Mesendoderm (in vitro differentiated cells): ENCODE data around the gene UGT1A9.

ENCODE experiments used
- DNase-seq: peaks from one replicate; pipeline ENCODE4 v3.0.0; 2013
- H2AK5ac ChIP-seq: 2 replicates; pipeline ENCODE4 v1.6.1; 2013; ENCODE audit warnings: low read length, inconsistent platforms
- H2BK120ac ChIP-seq: 2 replicates; pipeline ENCODE4 v1.6.1; 2013; ENCODE audit warnings: low read depth, mild to moderate bottlenecking, low read length, moderate library complexity, mixed read lengths
- H2BK15ac ChIP-seq: replicated peaks from 2 replicates; pipeline ENCODE4 v1.6.1; 2013; ENCODE audit warnings: low read depth, mild to moderate bottlenecking, moderate library complexity
- H2BK5ac ChIP-seq: 2 replicates; pipeline ENCODE4 v1.6.1; 2013; ENCODE audit warnings: low read length, inconsistent platforms
- H3K18ac ChIP-seq: 2 replicates; pipeline ENCODE4 v1.6.1; 2013; ENCODE audit warnings: mild to moderate bottlenecking, low read length, mixed read lengths
- H3K23ac ChIP-seq: one replicate; pipeline ENCODE4 v1.6.1; 2013; ENCODE audit warnings: low read length
- H3K27ac ChIP-seq: 2 replicates; pipeline ENCODE4 v1.5.1; 2013; ENCODE audit warnings: low read depth, mild to moderate bottlenecking, inconsistent platforms, low read length, moderate library complexity
- H3K27me3 ChIP-seq: 2 replicates; pipeline ENCODE4 v1.6.1; 2013; ENCODE audit warnings: low read length, control low read depth, mild to moderate bottlenecking, inconsistent platforms; ENCODE audit not compliant: insufficient read depth, poor library complexity
- H3K36me3 ChIP-seq: 2 replicates; pipeline ENCODE4 v1.6.1; 2013; ENCODE audit warnings: low read length, inconsistent platforms; ENCODE audit not compliant: control insufficient read depth, insufficient read depth
- H3K4ac ChIP-seq: one replicate; pipeline ENCODE4 v1.6.1; 2013; ENCODE audit warnings: low read depth, mild to moderate bottlenecking, low read length, moderate library complexity
- H3K4me1 ChIP-seq: 2 replicates; pipeline ENCODE4 v1.6.1; 2013; ENCODE audit warnings: low read depth, low read length, inconsistent platforms; ENCODE audit not compliant: control insufficient read depth
- H3K4me2 ChIP-seq: 2 replicates; pipeline ENCODE4 v1.6.1; 2013; ENCODE audit warnings: low read length
- H3K4me3 ChIP-seq: 2 replicates; pipeline ENCODE4 v1.5.1; 2013; ENCODE audit warnings: mild to moderate bottlenecking, low read length
- H3K56ac ChIP-seq: one replicate; pipeline ENCODE4 v1.6.1; 2013; ENCODE audit warnings: low read length
- H3K79me1 ChIP-seq: 2 replicates; pipeline ENCODE4 v1.6.1; 2013; ENCODE audit warnings: low read length, inconsistent platforms
- H3K79me2 ChIP-seq: 2 replicates; pipeline ENCODE4 v1.6.1; 2013; ENCODE audit warnings: mild to moderate bottlenecking, low read length; ENCODE audit not compliant: control insufficient read depth, insufficient read depth
- H3K9ac ChIP-seq: 2 replicates; pipeline ENCODE4 v1.6.1; 2013; ENCODE audit warnings: low read length, inconsistent platforms
- H4K5ac ChIP-seq: one replicate; pipeline ENCODE4 v1.6.1; 2013; ENCODE audit warnings: low read length
- H4K8ac ChIP-seq: one replicate; pipeline ENCODE4 v1.6.1; 2013; ENCODE audit warnings: low read depth, mild to moderate bottlenecking, control low read depth, low read length, moderate library complexity
- WGBS: extraction: QIAGEN DNeasy Blood & Tissue Kit; methylation state at CpG from one replicate; pipeline ENCODE4 v1.1.7; 2013; ENCODE audit warnings: low lambda C conversion rate, missing lambda C conversion rate; ENCODE audit not compliant: insufficient coverage; ENCODE audit errors: extremely low coverage; 5-methylcytosine and 5-hydroxymethylcytosine counted together

The UGT1A9 gene

DNA sequence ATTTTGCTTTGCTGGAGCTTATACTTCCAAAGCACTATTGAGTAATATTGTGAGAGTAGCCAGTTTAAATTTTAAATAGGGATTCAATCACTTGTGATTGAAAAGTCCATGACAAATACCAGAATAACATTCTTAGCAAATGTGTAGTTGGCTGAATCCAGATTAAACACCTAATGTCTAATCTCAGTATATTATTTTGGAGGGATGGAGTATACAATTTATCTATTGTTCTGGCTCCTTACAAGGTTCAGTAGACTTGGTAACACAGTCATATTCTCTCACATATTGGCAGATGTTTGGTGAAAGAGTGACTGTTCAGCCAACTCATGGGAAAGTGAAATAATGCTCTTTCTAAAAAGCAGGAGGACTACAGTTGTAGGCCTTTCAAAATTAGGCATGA lies 2.2 kb downstream of the UGT1A9 start:
- Histone ChIP-seq H4K8ac (no peak overlapping the region), H3K27me3 (no peaks in the 10 kb centered on the region), H2AK5ac (no peak overlapping the region), H3K56ac (no peak overlapping the region), H3K79me1 (no peaks in the 10 kb centered on the region), H2BK120ac (no peak overlapping the region), H3K4me1 (no peaks in the 10 kb centered on the region), H2BK5ac (no peak overlapping the region), H3K18ac (no peak overlapping the region), H3K4me3 (no peak overlapping the region), H3K23ac (no peak overlapping the region), H3K9ac (no peak overlapping the region), H3K4me2 (no peak overlapping the region), H3K4ac (no peak overlapping the region), H4K5ac (no peak overlapping the region), H2BK15ac (no peak overlapping the region), H3K79me2 (no peaks in the 10 kb centered on the region), H3K36me3 (no peaks in the 10 kb centered on the region), H3K27ac (no peak overlapping the region)
- DNase-seq: no peak

- no peak overlapping the region for H3K27ac ChIP-seq
- no peaks in the 10 kb centered on the region for H3K4me1 ChIP-seq
- H4K5ac ChIP-seq: no peak overlapping the region
- H3K23ac ChIP-seq: no peak overlapping the region
- no peak overlapping the region for H4K8ac ChIP-seq
- no peak overlapping the region for H3K9ac ChIP-seq
- DNase-seq: no peak
- no peaks in the 10 kb centered on the region for H3K79me2 ChIP-seq
- H3K36me3 ChIP-seq: no peaks in the 10 kb centered on the region
- H3K79me1 ChIP-seq: no peaks in the 10 kb centered on the region
- no peak overlapping the region for H3K18ac ChIP-seq
- no peak overlapping the region for H2BK5ac ChIP-seq
- H3K56ac ChIP-seq: no peak overlapping the region
- H2BK120ac ChIP-seq: no peak overlapping the region
- H2BK15ac ChIP-seq: no peak overlapping the region
- H3K27me3 ChIP-seq: no peaks in the 10 kb centered on the region
- H3K4ac ChIP-seq: no peak overlapping the region
- no peak overlapping the region for H3K4me3 ChIP-seq
- no peak overlapping the region for H2AK5ac ChIP-seq
- WGBS: no CpG with 5 or more reads among the region's 1 CpG
- no peak overlapping the region for H3K4me2 ChIP-seq
Observed at GRCh38 chr2:233674314-233674713, 2.6 kb downstream of the UGT1A9 start.

GRCh38 chr2:233674995-233675394 lies 3.3 kb downstream of the UGT1A9 start:
- Histone ChIP-seq H3K79me1 (no peaks in the 10 kb centered on the region), H3K4ac (no peak overlapping the region), H3K9ac (no peak overlapping the region), H4K8ac (no peak overlapping the region), H4K5ac (no peak overlapping the region), H3K4me1 (no peaks in the 10 kb centered on the region), H3K27ac (no peak overlapping the region), H3K56ac (no peak overlapping the region), H3K27me3 (no peaks in the 10 kb centered on the region), H2BK15ac (no peak overlapping the region), H3K4me2 (no peak overlapping the region), H2BK120ac (no peak overlapping the region), H3K79me2 (no peaks in the 10 kb centered on the region), H3K4me3 (no peak overlapping the region), H3K23ac (no peak overlapping the region), H3K18ac (no peak overlapping the region), H3K36me3 (no peaks in the 10 kb centered on the region), H2BK5ac (no peak overlapping the region), H2AK5ac (no peak overlapping the region)
- peak; percentile 8 for DNase-seq
- no CpG with 5 or more reads among the region's 4 CpGs for WGBS

DNA sequence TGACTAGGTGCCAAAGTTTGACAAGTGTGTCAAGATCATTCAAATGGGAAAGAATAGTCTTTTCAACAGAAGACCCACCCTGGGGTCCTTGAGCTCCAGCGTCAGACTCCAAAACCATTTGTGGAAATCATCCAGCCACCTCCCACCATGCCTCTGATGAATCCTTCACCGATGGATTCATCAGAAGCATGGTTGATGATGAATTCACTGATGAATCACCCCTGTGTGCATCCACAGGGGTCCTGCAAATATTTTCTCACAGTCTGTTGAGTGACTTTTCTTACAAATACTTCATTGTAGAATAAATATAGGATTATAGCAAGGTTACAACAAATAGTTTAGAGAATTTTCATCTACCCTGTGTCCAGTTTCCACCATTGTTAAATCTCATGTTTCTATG lies 4.3 kb downstream of the UGT1A9 start:
- no peaks in the 10 kb centered on the region for H3K79me2 ChIP-seq

DNA sequence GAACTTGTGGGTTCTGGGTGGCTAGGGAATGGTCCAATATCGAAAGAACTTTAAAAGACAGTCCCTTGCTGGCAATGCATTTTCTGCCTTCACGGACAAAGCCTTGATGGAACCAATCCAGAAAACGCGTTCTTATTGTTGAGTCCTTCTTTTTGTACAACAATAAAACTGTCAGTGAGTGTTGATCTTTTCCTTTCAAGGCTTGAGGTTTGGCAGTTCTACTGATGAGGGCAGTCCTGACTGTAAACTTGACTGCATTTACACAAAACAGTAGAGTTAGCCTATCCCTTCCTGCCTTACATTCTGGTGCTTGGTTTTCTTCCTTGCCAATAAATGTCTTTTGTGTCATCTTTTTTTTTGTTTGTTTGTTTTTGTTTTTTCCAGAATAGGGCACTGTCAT lies 7.5 kb downstream of the UGT1A9 start:
- Histone ChIP-seq H4K5ac (no peak overlapping the region), H3K9ac (no peak overlapping the region)
- no CpG with 5 or more reads among the region's 4 CpGs for WGBS

More for the DNA sequence above, 4.3 kb downstream of the UGT1A9 start:
- Histone ChIP-seq H3K4me3 (no peak overlapping the region), H3K36me3 (no peaks in the 10 kb centered on the region), H3K9ac (no peak overlapping the region), H3K56ac (no peak overlapping the region), H2AK5ac (no peak overlapping the region), H4K8ac (no peak overlapping the region), H3K4ac (no peak overlapping the region), H3K27ac (no peak overlapping the region), H3K23ac (no peak overlapping the region), H3K79me1 (no peaks in the 10 kb centered on the region), H3K4me2 (no peak overlapping the region), H2BK120ac (no peak overlapping the region), H2BK5ac (no peak overlapping the region), H3K4me1 (no peaks in the 10 kb centered on the region), H3K27me3 (no peaks in the 10 kb centered on the region), H4K5ac (no peak overlapping the region), H2BK15ac (no peak overlapping the region), H3K18ac (no peak overlapping the region)
- no peak for DNase-seq
- no CpG with 5 or more reads among the region's 2 CpGs for WGBS

GRCh38 chr2:233680361-233681045 lies 8.8 kb downstream of the UGT1A9 start:
- Histone ChIP-seq H3K4ac (no peak overlapping the region), H3K27ac (no peak overlapping the region), H4K5ac (no peak overlapping the region), H3K4me1 (no peaks in the 10 kb centered on the region), H3K4me2 (no peak overlapping the region), H3K36me3 (no peaks in the 10 kb centered on the region), H3K9ac (no peak overlapping the region), H3K27me3 (no peaks in the 10 kb centered on the region), H3K56ac (no peak overlapping the region), H2BK120ac (no peak overlapping the region), H4K8ac (no peak overlapping the region), H2AK5ac (no peak overlapping the region), H3K4me3 (no peak overlapping the region), H3K79me2 (no peaks in the 10 kb centered on the region), H3K18ac (no peak overlapping the region), H3K23ac (no peak overlapping the region), H3K79me1 (no peaks in the 10 kb centered on the region), H2BK5ac (no peak overlapping the region), H2BK15ac (no peak overlapping the region)
- no peak for DNase-seq
- WGBS: no CpG with 5 or more reads among the region's 4 CpGs

More for the DNA sequence above, 7.5 kb downstream of the UGT1A9 start:
- Histone ChIP-seq H3K4ac (no peak overlapping the region), H3K56ac (no peak overlapping the region), H2AK5ac (no peak overlapping the region), H2BK5ac (no peak overlapping the region), H3K4me1 (no peaks in the 10 kb centered on the region), H3K23ac (no peak overlapping the region), H3K4me2 (no peak overlapping the region), H3K27me3 (no peaks in the 10 kb centered on the region), H3K79me1 (no peaks in the 10 kb centered on the region), H3K79me2 (no peaks in the 10 kb centered on the region), H3K36me3 (no peaks in the 10 kb centered on the region), H2BK15ac (no peak overlapping the region), H3K4me3 (no peak overlapping the region), H3K18ac (no peak overlapping the region), H2BK120ac (no peak overlapping the region), H4K8ac (no peak overlapping the region), H3K27ac (no peak overlapping the region)
- DNase-seq: no peak
